Spinal cord (tissue), 10 donors: ENCODE data around the gene EFCAB14. TPM values are rescaled to one million over a fixed set of nuclear protein-coding genes. Genes with fewer than 3 reads are reported as not detected.
A peak's percentile ranks its signal among the peaks of the same experiment; 100 is the strongest.
"Not testable (repeated sequence)": the region's sequence is repeated elsewhere in the genome, so short reads cannot be mapped to it uniquely, and the experiment has no call there.

ENCODE experiments used
- DNase-seq, 6 donors: peaks; one replicate each; pipeline versions ENCODE4 v3.0.0 to v3.0.0-alpha.2; 2013 to 2015; ENCODE audit warnings: low spot score in 6 of 6, low read depth in 4 of 6
- H3K27ac ChIP-seq: one replicate; pipeline ENCODE4 v1.5.1; 2013; ENCODE audit warnings: low read depth, low read length, control low read depth
- H3K27me3 ChIP-seq: one replicate; pipeline ENCODE4 v1.6.1; 2013; ENCODE audit warnings: low read length; ENCODE audit not compliant: control insufficient read depth, insufficient read depth
- H3K36me3 ChIP-seq: one replicate; pipeline ENCODE4 v1.6.1; 2013; ENCODE audit warnings: low read length; ENCODE audit not compliant: control insufficient read depth, insufficient read depth
- H3K4me1 ChIP-seq: one replicate; pipeline ENCODE4 v1.6.1; 2013; ENCODE audit warnings: low read length; ENCODE audit not compliant: control insufficient read depth, insufficient read depth
- H3K4me3 ChIP-seq: one replicate; pipeline ENCODE4 v1.5.1; 2013; ENCODE audit warnings: low read depth, low read length, control low read depth
- H3K9me3 ChIP-seq: one replicate; pipeline ENCODE4 v1.6.1; 2013; ENCODE audit warnings: low read length; ENCODE audit not compliant: control insufficient read depth, insufficient read depth
- WGBS: methylation state at CpG from one replicate; pipeline ENCODE4 v1.1.5; 2013; ENCODE audit warnings: missing lambda C conversion rate; ENCODE audit not compliant: insufficient coverage; 5-methylcytosine and 5-hydroxymethylcytosine counted together
- polyA plus RNA-seq, 2 donors: library from polyadenylated mRNA; unstranded; fragments of 120-200 nt; gene quantifications; one replicate each; pipeline ENCODE4 v1.2.1, GENCODE V29; 2013; ENCODE audit not compliant: insufficient read length in 2 of 2
- total RNA-seq, 2 donors: library from RNA; depleted of rRNA in 1 of 2; stranded (reverse); fragments of 120-200 nt in 1 of 2; fragments of >200 nt in 1 of 2; gene quantifications; one replicate each; pipeline versions ENCODE4 v1.2.3 to v1.2.4, GENCODE V29; 2013 to 2014
- donor health status: healthy.

The EFCAB14 gene
- total and polyA plus RNA-seq, 4 donors = 45.5 to 103 (median 63.4) TPM

DNA sequence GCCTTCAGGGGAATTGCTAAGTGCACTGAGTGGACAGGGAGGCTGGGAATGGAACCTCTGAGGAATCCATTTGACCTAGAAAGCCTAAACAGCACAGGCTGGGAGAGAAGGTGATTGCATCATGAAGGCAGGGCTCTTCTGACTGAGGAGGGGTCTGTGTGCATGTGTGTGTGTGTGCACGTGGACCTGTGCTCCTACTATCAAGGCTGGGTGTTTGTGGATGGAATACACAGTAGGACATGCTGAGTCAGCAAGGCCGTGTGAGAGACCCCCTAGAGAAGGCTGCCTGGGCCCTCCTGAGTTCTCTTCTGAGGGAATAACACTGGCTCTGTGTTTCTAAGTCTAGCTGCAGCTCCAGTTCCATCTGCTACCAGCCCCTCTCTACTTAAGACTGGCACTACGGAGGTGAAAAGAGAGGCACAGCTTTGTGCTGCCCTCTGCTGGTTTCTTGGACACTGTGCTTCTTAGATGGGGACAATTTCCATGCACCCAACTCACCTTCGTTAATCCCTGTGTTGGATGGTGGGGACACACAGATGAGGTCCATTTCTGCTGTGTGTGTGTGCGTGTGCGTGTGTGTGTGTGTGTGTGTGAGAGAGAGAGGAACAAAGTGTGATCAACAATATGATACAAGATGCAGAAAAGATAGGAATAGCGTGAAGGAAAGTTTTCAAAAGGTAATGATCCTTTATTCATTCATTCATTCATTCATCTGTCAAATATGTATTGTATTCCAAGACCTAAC, 6.2 kb upstream of the EFCAB14 start:
- H3K9me3 ChIP-seq = no peaks in the 10 kb centered on the region
- H3K27ac ChIP-seq = no peak overlapping the region
- peak in 5 of 6 donors; percentile 71 to 96 (median 77) for DNase-seq
- 12% methylated on average over 5 of the region's 7 CpGs for WGBS
- H3K27me3 ChIP-seq = no peaks in the 10 kb centered on the region
- peaks cover 9% of the 10 kb centered on the region for H3K4me1 ChIP-seq
- no peak overlapping the region for H3K4me3 ChIP-seq
- no peaks in the 10 kb centered on the region for H3K36me3 ChIP-seq

GRCh38 chr1:46723901-46724300, 5.0 kb upstream of the EFCAB14 start:
- no peak overlapping the region for H3K4me3 ChIP-seq
- peaks cover 9% of the 10 kb centered on the region for H3K4me1 ChIP-seq
- H3K9me3 ChIP-seq = no peaks in the 10 kb centered on the region
- WGBS = 37% methylated on average over 3 of the region's 4 CpGs
- H3K27ac ChIP-seq = no peak overlapping the region
- H3K27me3 ChIP-seq = no peaks in the 10 kb centered on the region
- DNase-seq = no peak
- H3K36me3 ChIP-seq = no peaks in the 10 kb centered on the region

GRCh38 chr1:46721686-46722205, 2.8 kb upstream of the EFCAB14 start:
- no peaks in the 10 kb centered on the region for H3K27me3 ChIP-seq
- 70% methylated on average over 2 of the region's 3 CpGs for WGBS
- DNase-seq = no peak
- H3K4me1 ChIP-seq = peaks cover 18% of the 10 kb centered on the region
- no peak overlapping the region for H3K27ac ChIP-seq
- no peaks in the 10 kb centered on the region for H3K9me3 ChIP-seq
- H3K36me3 ChIP-seq = no peaks in the 10 kb centered on the region
- no peak overlapping the region for H3K4me3 ChIP-seq

- Histone ChIP-seq H3K36me3 (no peaks in the 10 kb centered on the region), H3K27me3 (no peaks in the 10 kb centered on the region), H3K27ac (no peak overlapping the region), H3K9me3 (no peaks in the 10 kb centered on the region), H3K4me3 (no peak overlapping the region), H3K4me1 (peaks cover 18% of the 10 kb centered on the region)
- DNase-seq = no peak
- WGBS = no CpG with 5 or more reads among the region's 1 CpG
Observed at GRCh38 chr1:46721204-46721603, 2.3 kb upstream of the EFCAB14 start.

- not testable (repeated sequence) for H3K36me3 ChIP-seq, H3K27ac ChIP-seq, DNase-seq, H3K9me3 ChIP-seq, H3K4me3 ChIP-seq, H3K27me3 ChIP-seq
- no CpG with 5 or more reads among the region's 8 CpGs for WGBS
- peaks cover 18% of the 10 kb centered on the region for H3K4me1 ChIP-seq
Observed at GRCh38 chr1:46720319-46720718, 1.4 kb upstream of the EFCAB14 start.

- peak overlapping the region; percentile 82 for H3K4me3 ChIP-seq
- H3K36me3 ChIP-seq = peaks cover 5% of the 10 kb centered on the region
- H3K4me1 ChIP-seq = peaks cover 14% of the 10 kb centered on the region
- H3K9me3 ChIP-seq = no peaks in the 10 kb centered on the region
- no peak overlapping the region for H3K27ac ChIP-seq
- 41% methylated on average over 2 of the region's 3 CpGs for WGBS
- DNase-seq = no peak
- no peaks in the 10 kb centered on the region for H3K27me3 ChIP-seq
Observed at GRCh38 chr1:46719689-46720088, 775 bp upstream of the EFCAB14 start.

DNA sequence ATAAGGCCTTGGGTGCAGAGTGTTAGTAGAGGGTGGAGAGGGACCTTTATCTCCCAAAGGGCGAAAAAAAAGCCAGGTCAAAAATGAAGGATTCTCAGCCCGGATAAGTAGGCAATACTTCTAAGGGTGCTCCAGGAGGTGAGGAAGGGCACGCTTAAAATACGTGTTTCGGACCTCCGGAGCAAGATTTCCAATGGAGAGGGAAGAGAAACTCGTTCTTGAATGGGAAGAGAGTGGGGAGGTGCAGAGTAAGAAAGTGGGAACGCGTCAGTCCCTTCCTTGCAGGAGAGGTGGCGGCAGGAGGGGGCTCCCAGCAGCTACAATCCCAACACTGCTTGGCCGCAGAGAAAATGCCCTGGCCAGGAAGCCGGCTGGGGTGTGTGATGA, 581 bp downstream of the EFCAB14 start:
- H3K27me3 ChIP-seq = no peaks in the 10 kb centered on the region
- DNase-seq = no peak
- H3K27ac ChIP-seq = peak overlapping the region; percentile 18
- 3% methylated on average over 12 of the region's 12 CpGs for WGBS
- H3K9me3 ChIP-seq = no peaks in the 10 kb centered on the region
- peaks cover 9% of the 10 kb centered on the region for H3K36me3 ChIP-seq
- peaks cover 9% of the 10 kb centered on the region for H3K4me1 ChIP-seq
- H3K4me3 ChIP-seq = peak overlapping the region; percentile 82

DNA sequence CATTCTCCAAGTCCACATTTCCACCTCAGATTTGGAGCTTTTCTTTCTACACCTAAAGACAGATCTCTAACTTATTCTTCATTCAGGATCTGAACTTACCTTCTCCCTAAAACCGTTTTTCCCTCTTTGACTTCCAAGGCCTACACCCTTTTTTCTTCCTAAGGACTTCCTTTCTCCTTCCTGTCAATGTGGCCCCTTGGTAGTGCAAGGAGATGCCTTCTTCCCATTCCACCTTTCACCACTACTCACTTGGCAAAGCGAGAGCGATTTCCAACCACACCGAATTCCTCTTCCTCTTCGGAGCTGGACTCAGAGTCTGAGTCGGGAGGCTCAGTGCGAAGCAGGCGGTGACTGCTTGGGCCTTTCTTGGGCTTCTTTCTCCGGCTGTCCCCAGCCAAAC, 1.3 kb downstream of the EFCAB14 start:
- peaks cover 11% of the 10 kb centered on the region for H3K36me3 ChIP-seq
- H3K4me1 ChIP-seq = peaks cover 9% of the 10 kb centered on the region
- no peak for DNase-seq
- WGBS = 68% methylated on average over 5 of the region's 9 CpGs
- peak overlapping the region; percentile 82 for H3K4me3 ChIP-seq
- no peaks in the 10 kb centered on the region for H3K9me3 ChIP-seq
- no peaks in the 10 kb centered on the region for H3K27me3 ChIP-seq
- no peak overlapping the region for H3K27ac ChIP-seq

DNA sequence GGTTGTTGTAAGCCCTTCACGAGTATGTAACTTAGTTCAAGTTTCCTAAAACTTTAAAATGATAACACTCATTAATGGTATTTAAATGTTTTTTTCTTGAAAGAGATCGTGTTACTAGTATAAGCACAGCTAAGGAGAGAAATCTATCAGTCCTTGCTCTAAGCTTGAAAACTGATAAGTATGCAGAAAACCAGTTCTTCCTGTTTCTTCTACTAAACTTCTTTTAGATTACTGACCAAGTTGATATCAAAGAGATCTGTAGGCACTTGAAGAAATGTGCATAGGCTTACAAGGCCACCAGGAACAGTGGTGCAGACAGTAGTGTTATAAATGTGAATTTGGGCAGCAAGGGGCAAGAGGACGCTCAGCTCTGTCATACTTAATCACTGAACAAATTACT, 3.9 kb downstream of the EFCAB14 start:
- no peak for DNase-seq
- H3K9me3 ChIP-seq = no peaks in the 10 kb centered on the region
- H3K36me3 ChIP-seq = peaks cover 16% of the 10 kb centered on the region
- peaks cover 9% of the 10 kb centered on the region for H3K4me1 ChIP-seq
- H3K27ac ChIP-seq = no peak overlapping the region
- H3K4me3 ChIP-seq = no peak overlapping the region
- H3K27me3 ChIP-seq = no peaks in the 10 kb centered on the region
- WGBS = no CpG with 5 or more reads among the region's 3 CpGs

- no peak for DNase-seq
- Histone ChIP-seq H3K4me3 (no peak overlapping the region), H3K9me3 (no peaks in the 10 kb centered on the region), H3K27ac (no peak overlapping the region), H3K4me1 (no peaks in the 10 kb centered on the region), H3K27me3 (no peaks in the 10 kb centered on the region), H3K36me3 (peaks cover 22% of the 10 kb centered on the region)
- no CpG with 5 or more reads among the region's 1 CpG for WGBS
Observed at GRCh38 chr1:46708121-46708520, 10.8 kb downstream of the EFCAB14 start.
